Body of pancreas (tissue), 4 donors: Measurements from ENCODE around the gene ECE2.

ENCODE experiments used
- CTCF ChIP-seq, 7 experiments: fragments of 450-650 bp in 4 of 7; fragments of 200-600 bp in 3 of 7; sonication (generic) in 3 of 7; IDR thresholded peaks; one replicate each; pipeline ENCODE4 v1.5.1; 2016 to 2019; ENCODE audit warnings: antibody characterized with exemption in 7 of 7
- POLR2A ChIP-seq, 3 donors: fragments of 450-650 bp; IDR thresholded peaks; one replicate each; pipeline ENCODE4 v1.6.1; 2016; ENCODE audit warnings: antibody characterized with exemption in 3 of 3, mild to moderate bottlenecking in 2 of 3

GRCh38 chr3:184249412-184250166 lies 26.2 kb upstream of the ECE2 start, which contains the start of gene EEF1AKMT4:
- TF ChIP-seq POLR2A (IDR thresholded peaks at IDR 0.05) (peak; percentile 15 to 84 (median 83)), CTCF (IDR thresholded peaks at IDR 0.05) (peak; percentile 29 to 86 (median 74))
